Umbilical cord (tissue), 2 donors: Measurements from ENCODE around the gene MCTP1. TPM values are rescaled to one million over a fixed set of nuclear protein-coding genes. Genes with fewer than 3 reads are reported as not detected.
"Not testable (repeated sequence)": the region's sequence is repeated elsewhere in the genome, so short reads cannot be mapped to it uniquely, and the experiment has no call there.

Source experiments
- DNase-seq: peaks from one replicate; pipeline ENCODE4 v3.0.0-alpha.2; 2015; ENCODE audit warnings: low spot score
- total RNA-seq: library from RNA; depleted of rRNA; stranded (reverse); fragments of >200 nt; gene quantifications from one replicate; pipeline ENCODE4 v1.2.3, GENCODE V29; 2014; ENCODE audit warnings: low replicate concordance; ENCODE audit not compliant: insufficient read depth

Gene MCTP1
- total RNA-seq, 1 donor from 2014 or later: 24.8 TPM

GRCh38 chr5:94968507-94969095, 316.3 kb downstream of the MCTP1 start:
- peak; percentile 67 for DNase-seq

- DNase-seq: no peak
Measured at GRCh38 chr5:94967525-94967924, 317.4 kb downstream of the MCTP1 start.

- DNase-seq: not testable (repeated sequence)
Measured at GRCh38 chr5:94959279-94959678, 325.6 kb downstream of the MCTP1 start.

- DNase-seq: no peak
Measured at GRCh38 chr5:94945656-94946055, 339.2 kb downstream of the MCTP1 start.

GRCh38 chr5:94944160-94944559, 340.7 kb downstream of the MCTP1 start:
- DNase-seq: no peak

GRCh38 chr5:94941122-94941755, 343.7 kb downstream of the MCTP1 start:
- DNase-seq: no peak

GRCh38 chr5:94932259-94932658, 352.6 kb downstream of the MCTP1 start:
- no peak for DNase-seq

GRCh38 chr5:94928891-94929290, 356.0 kb downstream of the MCTP1 start:
- DNase-seq: no peak

GRCh38 chr5:94920570-94920969, 364.3 kb downstream of the MCTP1 start:
- DNase-seq: no peak

GRCh38 chr5:94916619-94917018, 368.3 kb downstream of the MCTP1 start:
- peak; percentile 24 for DNase-seq

GRCh38 chr5:94911276-94911675, 373.6 kb downstream of the MCTP1 start:
- no peak for DNase-seq

GRCh38 chr5:94910721-94911120, 374.2 kb downstream of the MCTP1 start:
- DNase-seq: no peak

GRCh38 chr5:94908889-94909480, 375.9 kb downstream of the MCTP1 start:
- peak; percentile 17 for DNase-seq

- DNase-seq: no peak
Measured at GRCh38 chr5:94906750-94907149, 378.1 kb downstream of the MCTP1 start.

- DNase-seq: no peak
Measured at GRCh38 chr5:94903726-94904125, 381.2 kb downstream of the MCTP1 start.

- peak; percentile 2 for DNase-seq
Measured at GRCh38 chr5:94901191-94901979, 383.5 kb downstream of the MCTP1 start.

- no peak for DNase-seq
Measured at GRCh38 chr5:94900006-94900505, 384.8 kb downstream of the MCTP1 start.

GRCh38 chr5:94893412-94894135, 391.3 kb downstream of the MCTP1 start:
- DNase-seq: no peak

- no peak for DNase-seq
Measured at GRCh38 chr5:94891972-94892371, 392.9 kb downstream of the MCTP1 start.

- no peak for DNase-seq
Measured at GRCh38 chr5:94891565-94891964, 393.3 kb downstream of the MCTP1 start.

GRCh38 chr5:94890907-94891306, 394.0 kb downstream of the MCTP1 start:
- DNase-seq: no peak

- DNase-seq: no peak
Measured at GRCh38 chr5:94888674-94889073, 396.2 kb downstream of the MCTP1 start.
